ENCODE results near the gene TATDN2.
"Not testable (repeated sequence)": the region's sequence is repeated elsewhere in the genome, so short reads cannot be mapped to it uniquely, and the experiment has no call there.

The TATDN2 gene

GRCh38 chr3:10238345-10239183 lies 9.7 kb upstream of the TATDN2 start:
- DNase-seq (ENCODE audit: low spot score) = no peak

- DNase-seq (ENCODE audit: low spot score) = no peak
These were observed 7.5 kb upstream of the TATDN2 start for GRCh38 chr3:10240799-10241198.

- no peak for DNase-seq (ENCODE audit: low spot score)
These were observed 5.8 kb upstream of the TATDN2 start for GRCh38 chr3:10242182-10243065.

GRCh38 chr3:10244009-10244408 lies 4.2 kb upstream of the TATDN2 start:
- no peak for DNase-seq (ENCODE audit: low spot score)

DNA sequence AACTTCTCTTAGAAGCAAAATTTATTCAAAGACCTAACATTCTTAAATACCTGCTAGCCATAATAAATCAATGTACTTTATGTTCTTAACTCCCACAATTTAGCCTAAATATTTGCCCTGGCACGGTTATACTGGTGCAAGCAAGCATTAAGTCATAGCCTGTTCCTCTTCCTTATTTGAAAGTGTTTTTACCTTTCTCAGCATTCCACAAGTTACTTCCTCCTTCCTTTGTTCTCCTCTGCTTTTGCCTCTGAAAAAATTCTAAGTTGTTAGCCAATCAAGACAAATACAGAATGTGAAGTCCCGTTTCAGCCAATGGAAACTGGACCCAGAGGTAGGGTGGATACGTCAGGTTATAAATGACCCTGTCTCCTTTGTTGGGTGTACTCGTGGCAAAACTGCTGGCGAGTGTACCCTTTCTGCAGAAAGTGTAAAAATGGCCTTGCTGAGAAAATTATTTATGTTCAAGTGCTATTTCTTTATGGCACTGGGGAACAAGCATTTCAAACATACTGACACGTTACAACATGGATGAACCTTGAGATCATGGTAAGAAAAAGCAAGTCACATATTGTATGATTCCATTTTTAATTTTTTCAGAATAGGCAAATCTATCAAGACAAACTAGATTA lies 3.1 kb upstream of the TATDN2 start:
- no peak for DNase-seq (ENCODE audit: low spot score)

- no peak for DNase-seq (ENCODE audit: low spot score)
These were observed 528 bp upstream of the TATDN2 start for GRCh38 chr3:10247679-10248183.

DNA sequence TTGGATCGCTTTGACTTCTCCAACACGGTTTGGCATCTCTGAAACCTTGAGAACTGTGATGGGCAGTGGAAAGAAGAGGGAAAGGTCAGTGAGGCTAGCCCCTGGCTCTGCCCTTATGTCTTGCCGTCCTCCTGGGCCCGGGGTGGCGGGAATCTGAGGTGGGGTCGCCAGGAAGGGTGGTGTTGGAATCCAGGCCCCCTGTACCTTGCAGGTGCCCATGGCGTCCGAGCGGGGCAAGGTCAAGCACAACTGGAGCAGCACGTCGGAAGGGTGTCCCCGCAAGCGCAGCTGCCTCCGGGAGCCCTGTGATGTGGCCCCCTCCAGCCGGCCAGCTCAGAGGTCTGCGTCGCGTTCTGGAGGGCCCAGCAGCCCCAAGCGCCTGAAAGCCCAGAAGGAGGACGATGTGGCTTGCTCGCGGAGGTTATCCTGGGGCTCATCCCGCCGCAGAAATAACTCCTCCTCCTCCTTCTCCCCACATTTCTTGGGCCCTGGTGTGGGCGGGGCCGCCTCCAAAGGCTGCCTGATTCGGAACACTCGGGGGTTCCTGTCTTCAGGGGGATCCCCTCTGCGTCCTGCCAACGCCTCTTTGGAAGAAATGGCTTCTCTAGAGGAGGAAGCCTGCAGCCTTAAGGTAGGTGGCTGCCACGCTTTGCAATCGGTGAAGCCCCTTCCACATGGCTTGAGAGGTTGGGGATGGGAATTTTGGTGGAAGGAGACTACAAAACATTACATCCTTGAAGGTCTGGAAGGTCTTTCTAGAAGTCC lies 907 bp downstream of the TATDN2 start:
- no peak for DNase-seq (ENCODE audit: low spot score)

DNA sequence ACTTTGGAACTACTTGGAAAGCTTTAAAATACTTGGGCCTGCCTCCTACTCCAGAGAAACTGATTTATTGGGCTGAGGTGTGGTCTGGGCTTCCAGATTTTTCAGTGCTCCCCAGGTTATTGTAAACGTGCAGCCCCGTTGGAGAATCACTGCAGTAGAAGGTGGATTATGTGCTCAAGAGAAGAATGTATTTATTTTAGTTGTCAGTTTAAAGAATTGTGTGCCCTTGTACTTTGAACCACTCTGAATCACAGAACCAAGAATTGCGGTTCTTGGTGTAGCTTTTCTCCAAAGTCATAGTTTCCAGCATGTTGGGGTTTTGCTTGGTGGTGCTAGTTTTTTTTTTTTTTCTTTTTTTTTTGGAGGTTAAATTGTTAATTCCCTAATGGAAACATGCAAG lies 1.6 kb downstream of the TATDN2 start:
- no peak for DNase-seq (ENCODE audit: low spot score)

GRCh38 chr3:10251006-10251405 lies 2.7 kb downstream of the TATDN2 start:
- no peak for DNase-seq (ENCODE audit: low spot score)

DNA sequence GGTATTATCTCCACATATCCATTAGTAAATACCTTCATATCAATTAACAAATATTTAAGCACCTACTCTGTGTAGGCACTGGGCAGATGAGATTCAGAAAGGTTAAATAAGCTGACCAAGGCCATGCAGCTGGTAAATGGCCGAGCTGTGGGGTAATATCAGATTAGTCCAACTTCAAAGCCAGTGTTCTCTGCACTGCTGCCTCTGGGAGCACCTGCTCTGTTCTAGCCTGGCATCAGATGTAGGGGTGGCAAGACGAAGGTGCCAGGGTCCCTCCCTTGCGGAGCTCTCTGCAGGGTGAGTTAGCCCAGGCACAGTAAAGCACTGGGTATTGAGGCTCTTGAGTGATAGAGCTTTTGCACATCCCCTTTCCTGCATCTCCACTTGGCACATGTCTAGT lies 5.5 kb downstream of the TATDN2 start:
- no peak for DNase-seq (ENCODE audit: low spot score)

DNA sequence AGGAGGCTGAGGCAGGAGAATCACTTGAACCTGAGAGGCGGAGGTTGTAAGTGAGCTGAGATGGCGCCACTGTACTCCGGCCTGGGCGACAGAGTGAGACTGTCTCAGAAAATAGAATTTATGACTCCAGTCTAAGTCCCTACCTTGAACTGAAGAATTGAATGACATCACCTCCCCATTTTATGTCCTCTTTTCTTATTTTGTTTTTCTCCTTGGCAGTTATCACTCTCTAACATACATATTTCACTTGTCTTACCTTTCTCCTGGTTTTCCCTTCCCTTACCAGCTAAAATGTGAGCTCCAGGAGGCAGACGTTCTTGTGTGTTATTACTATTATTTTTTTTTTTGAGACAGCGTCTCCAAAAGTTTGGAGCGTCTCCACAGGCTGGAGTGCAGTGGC lies 7.6 kb downstream of the TATDN2 start:
- no peak for DNase-seq (ENCODE audit: low spot score)

GRCh38 chr3:10259036-10259435 lies 10.8 kb downstream of the TATDN2 start:
- DNase-seq (ENCODE audit: low spot score) = no peak

- DNase-seq (ENCODE audit: low spot score) = no peak
These were observed 11.5 kb downstream of the TATDN2 start for GRCh38 chr3:10259798-10260197.

GRCh38 chr3:10260211-10260701 lies 12.0 kb downstream of the TATDN2 start:
- DNase-seq (ENCODE audit: low spot score) = no peak

DNA sequence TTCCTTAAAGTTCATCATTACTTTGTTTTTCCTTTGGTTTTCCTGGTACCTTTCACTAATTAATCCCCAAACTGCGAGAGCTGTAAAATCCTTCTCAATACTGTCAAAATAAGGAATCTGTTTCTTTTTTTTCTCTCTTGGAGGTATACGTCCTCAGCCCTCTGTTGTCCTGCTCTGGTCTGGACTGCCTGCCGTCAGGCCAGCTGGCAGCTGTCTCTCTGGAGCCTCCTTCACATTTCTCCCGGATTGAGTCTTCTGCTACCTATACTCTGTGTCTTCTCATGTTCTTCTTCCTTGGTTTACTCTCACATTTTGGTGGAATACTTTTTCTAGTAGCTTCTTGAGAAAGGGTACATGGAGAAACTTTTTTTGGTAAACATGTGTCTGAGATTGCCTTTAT lies 13.8 kb downstream of the TATDN2 start:
- DNase-seq (ENCODE audit: low spot score) = no peak

GRCh38 chr3:10263646-10264363 lies 15.5 kb downstream of the TATDN2 start:
- DNase-seq (ENCODE audit: low spot score) = peak; percentile 50

DNA sequence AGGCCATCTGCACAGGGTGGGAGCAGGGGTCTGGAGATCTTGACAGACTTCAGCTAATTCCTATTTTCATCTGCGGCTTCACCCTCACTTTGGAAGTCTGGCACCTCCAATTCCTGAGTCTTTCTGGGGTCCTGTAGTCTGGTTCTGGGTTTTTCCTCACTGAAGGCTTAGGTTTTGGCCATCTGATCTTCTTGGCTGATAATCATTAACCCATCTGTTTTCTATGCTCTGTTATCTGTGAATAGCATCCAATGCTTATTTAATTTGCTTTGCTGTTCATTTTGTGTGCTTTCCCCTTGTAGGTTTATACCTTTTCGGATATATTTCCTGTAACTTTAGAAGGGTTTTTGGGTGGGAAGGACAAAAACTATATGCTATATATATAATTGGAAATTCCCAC lies 17.6 kb downstream of the TATDN2 start:
- no peak for DNase-seq (ENCODE audit: low spot score)

DNA sequence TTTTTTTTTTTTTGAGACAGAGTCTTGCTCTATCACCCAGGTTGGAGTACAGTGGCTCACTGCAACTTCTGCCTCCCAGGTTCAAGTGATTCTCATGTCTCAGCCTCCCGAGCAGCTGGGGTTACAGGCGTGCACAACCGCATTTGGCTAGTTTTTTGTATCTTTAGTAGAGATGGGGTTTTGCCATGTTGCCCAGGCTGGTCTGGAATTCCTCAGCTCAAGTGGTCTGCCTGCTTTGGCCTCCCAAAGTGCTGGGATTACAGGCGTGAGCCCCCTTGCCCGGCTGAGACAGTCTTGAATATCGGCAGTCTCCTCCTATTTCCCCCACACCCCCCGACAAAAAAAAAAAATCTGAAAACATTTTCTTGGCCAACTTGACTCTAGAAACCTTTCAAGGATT lies 18.7 kb downstream of the TATDN2 start:
- DNase-seq (ENCODE audit: low spot score) = not testable (repeated sequence)

DNA sequence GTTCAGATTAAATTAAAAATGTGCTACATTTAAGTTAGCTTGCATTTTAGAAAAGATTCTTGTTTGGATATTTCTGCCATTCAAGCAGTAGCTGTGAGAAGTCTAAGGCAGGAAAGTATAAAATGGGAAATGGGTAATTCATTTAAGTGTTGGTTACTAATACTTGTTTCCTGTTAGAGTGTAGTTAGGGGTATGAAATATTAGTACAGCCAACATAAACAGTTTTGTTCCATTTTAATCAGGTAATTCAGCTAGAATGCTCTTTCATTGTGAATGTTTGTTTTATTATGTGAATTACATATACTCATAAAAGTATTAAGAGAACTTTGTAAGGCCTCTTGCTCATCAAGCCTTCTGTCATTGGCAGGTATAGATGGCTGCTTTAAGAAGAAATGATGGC lies 19.9 kb downstream of the TATDN2 start:
- no peak for DNase-seq (ENCODE audit: low spot score)

DNA sequence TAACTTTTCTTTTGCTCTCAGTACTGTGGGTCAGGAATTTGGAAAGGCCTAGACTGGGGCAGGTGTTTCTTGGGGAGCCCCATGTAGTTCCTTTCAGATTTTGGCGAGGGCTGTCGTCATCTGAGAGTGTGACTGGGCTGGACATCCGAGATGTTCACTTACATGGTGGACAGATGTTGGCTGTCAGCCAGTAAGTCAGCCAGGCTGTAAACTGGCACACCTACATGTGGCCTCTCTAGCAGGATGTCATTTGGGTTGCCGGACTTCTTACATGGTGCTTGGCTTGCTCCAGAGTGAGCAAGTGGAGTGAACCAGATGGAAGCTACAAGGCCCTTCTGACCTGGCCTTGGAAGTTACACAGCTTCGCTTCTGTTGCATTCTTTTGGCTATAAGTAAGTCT lies 20.7 kb downstream of the TATDN2 start:
- DNase-seq (ENCODE audit: low spot score) = no peak

DNA sequence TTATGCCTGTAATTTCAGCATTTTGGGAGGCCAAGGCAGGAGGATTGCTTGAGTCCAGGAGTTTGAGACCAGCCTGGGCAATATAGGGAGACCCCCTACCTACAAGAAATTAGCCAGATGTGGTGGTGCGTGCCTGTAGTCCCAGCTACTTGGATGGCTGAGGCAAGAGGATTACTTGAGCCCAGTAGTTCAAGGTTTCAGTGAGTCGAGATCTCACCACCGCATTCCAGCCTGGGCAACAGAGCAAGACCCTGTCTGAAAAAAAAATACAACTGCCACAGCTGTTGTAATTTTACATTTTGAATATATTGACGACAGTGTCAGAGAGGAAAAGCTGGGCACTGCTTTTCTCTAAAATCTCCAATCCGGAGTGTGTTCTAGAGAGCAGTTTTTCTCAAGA lies 21.2 kb downstream of the TATDN2 start:
- no peak for DNase-seq (ENCODE audit: low spot score)
